ENCODE results near the gene ACTR3. TPM values are rescaled to one million over a fixed set of nuclear protein-coding genes. Genes with fewer than 3 reads are reported as not detected.

Gene ACTR3
- total and polyA plus RNA-seq, 8 donors = 41.6 to 189 (median 97.5) TPM

DNA sequence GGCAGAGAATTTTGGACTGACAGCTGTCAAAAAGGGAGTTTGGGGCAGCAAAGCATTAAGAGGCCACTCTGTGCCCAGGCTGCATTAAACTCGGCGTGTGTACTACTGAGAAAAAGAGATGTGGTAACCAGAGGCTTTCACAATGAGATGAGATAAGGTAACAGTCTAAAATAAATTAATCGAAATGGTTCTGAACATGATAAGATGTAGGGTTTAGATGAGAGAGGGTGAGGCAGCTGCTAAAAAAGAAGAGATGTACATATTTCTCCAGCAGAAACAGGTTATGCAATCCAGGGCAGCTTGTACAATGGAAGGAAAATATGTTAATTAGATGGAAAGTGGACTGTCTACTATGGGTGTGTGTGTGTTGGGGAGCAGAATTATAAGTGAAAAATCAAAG lies 39.2 kb upstream of the ACTR3 start:
- intact Hi-C loops (cut with DNase I; ENCODE audit: low total_unique reads) = no loop called here
- Histone ChIP-seq H3K27me3 (no peaks in the 10 kb centered on the region), H3K36me3 (no peaks in the 10 kb centered on the region), H3K27ac (peak overlapping the region in 1 of 5 donors; percentile 31), H3K9me3 (no peaks in the 10 kb centered on the region), H3K4me1 (peaks cover 0 to 3% (median 0%) of the 10 kb centered on the region in 4 donors), H3K4me3 (no peak overlapping the region)
- TF ChIP-seq POLR2A (IDR thresholded peaks at IDR 0.05) (no peak), POLR2AphosphoS5 (IDR thresholded peaks at IDR 0.05) (no peak), EP300 (IDR thresholded peaks at IDR 0.05) (no peak)
- TF ChIP-seq, protein P1, sequence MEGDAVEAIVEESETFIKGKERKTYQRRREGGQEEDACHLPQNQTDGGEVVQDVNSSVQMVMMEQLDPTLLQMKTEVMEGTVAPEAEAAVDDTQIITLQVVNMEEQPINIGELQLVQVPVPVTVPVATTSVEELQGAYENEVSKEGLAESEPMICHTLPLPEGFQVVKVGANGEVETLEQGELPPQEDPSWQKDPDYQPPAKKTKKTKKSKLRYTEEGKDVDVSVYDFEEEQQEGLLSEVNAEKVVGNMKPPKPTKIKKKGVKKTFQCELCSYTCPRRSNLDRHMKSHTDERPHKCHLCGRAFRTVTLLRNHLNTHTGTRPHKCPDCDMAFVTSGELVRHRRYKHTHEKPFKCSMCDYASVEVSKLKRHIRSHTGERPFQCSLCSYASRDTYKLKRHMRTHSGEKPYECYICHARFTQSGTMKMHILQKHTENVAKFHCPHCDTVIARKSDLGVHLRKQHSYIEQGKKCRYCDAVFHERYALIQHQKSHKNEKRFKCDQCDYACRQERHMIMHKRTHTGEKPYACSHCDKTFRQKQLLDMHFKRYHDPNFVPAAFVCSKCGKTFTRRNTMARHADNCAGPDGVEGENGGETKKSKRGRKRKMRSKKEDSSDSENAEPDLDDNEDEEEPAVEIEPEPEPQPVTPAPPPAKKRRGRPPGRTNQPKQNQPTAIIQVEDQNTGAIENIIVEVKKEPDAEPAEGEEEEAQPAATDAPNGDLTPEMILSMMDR (IDR thresholded peaks at IDR 0.05) = no peak
- WGBS, 5 donors = 29 to 58% (median 44%) methylated on average over 3 of the region's 3 CpGs
- DNase-seq = no peak

DNA sequence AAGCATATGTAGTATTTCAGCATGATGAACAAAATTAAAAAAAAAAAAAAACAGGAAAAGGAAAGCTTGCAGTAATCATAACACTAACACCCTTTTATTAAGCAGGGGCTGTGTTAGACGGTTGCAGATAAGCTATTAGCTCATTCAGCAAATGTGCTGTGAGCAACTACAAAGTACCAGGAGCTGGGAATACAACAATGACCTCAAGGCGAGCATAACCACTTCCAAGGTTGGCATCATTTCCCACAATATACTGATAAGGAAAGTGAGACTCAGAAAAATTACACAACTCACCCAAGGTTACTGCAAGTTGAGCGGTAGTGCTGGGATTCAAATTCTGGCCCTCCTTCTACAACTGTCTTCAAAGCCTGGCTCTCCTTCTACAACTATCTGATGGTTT lies 38.2 kb upstream of the ACTR3 start:
- peaks cover 0 to 3% (median 0%) of the 10 kb centered on the region in 4 donors for H3K4me1 ChIP-seq
- peak in 2 of 3 donors; percentile 21 to 50 for TF ChIP-seq POLR2AphosphoS5 (IDR thresholded peaks at IDR 0.05)
- TF ChIP-seq, protein P1 (IDR thresholded peaks at IDR 0.05) = no peak
- 24 to 45% (median 30%) methylated on average over 3 of the region's 3 CpGs for whole genome bisulfite sequencing, 5 donors
- H3K36me3 ChIP-seq = no peaks in the 10 kb centered on the region
- no peak overlapping the region for H3K4me3 ChIP-seq
- H3K27me3 ChIP-seq = no peaks in the 10 kb centered on the region
- H3K9me3 ChIP-seq = no peaks in the 10 kb centered on the region
- peak in 1 of 2 donors; percentile 58 for DNase-seq
- intact Hi-C loops (cut with DNase I; ENCODE audit: low total_unique reads) = no loop called here
- H3K27ac ChIP-seq = peak overlapping the region in 1 of 5 donors; percentile 35

DNA sequence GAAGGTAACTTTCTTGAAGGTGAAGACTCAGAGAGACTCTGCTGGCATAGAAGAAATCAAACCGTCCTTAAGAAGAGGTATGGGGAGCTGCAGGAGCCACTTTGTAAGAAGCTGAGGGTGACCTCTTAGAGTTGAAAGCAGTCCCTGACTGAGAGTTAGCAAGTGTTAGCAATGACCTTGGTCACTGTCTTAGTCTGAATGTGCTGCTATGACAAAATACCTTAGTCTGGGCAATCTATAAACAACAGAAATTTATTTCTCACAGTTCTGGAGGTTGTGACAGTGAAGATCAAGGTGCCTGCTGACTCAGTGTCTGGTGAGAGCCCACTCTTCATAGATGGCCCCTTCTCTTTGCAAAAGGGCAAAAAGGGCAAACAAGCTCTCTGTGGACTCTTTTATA lies 35.7 kb upstream of the ACTR3 start:
- no peak for TF ChIP-seq POLR2AphosphoS5 (IDR thresholded peaks at IDR 0.05)
- TF ChIP-seq, protein P1 (IDR thresholded peaks at IDR 0.05) = no peak
- no peak for TF ChIP-seq EP300 (IDR thresholded peaks at IDR 0.05)
- TF ChIP-seq POLR2A (IDR thresholded peaks at IDR 0.05) = no peak
- no peak overlapping the region for H3K27ac ChIP-seq

DNA sequence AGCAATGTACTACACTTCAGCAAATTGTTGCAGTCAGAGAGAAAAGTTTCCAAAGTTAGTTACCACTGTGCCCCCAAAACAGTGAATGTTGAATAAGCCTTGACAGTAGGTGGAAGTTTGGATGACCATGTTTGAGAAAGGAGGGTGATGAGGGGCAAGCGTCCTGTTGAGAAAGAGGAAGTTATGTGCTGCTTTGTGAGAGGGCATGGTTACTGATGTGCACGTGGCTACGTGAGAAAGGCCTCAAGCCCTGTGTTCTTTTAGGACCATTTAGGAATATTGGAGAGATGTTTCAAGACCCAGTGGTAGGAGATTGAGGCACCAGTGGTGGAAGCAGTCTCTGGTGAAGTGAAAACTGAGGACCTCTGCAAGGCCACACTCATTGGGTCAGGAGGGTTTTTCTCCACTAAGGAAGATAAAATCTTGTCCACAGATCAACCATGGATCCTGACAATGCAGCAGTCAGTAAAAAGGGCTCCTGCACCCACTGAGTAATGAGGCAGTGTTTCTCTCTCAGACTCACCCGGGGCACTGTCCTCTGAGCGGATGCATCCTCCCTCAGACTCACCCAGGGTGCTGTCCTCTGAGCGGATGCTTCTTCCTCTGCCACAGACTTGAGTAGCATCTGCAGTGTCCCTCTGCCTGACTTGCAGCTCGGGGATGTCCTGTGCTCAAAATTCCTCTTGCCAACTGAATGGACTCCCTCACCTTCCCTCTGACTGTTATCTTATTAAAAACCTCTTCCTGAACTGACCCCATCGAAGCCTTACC lies 34.7 kb upstream of the ACTR3 start:
- WGBS, 5 donors = 78 to 90% (median 86%) methylated on average over 8 of the region's 8 CpGs
- no peak for DNase-seq
- TF ChIP-seq EP300 (IDR thresholded peaks at IDR 0.05) = no peak
- no peak for TF ChIP-seq POLR2AphosphoS5 (IDR thresholded peaks at IDR 0.05)
- TF ChIP-seq, protein P1 (IDR thresholded peaks at IDR 0.05) = no peak
- TF ChIP-seq POLR2A (IDR thresholded peaks at IDR 0.05) = no peak
- H3K4me1 ChIP-seq = peaks cover 0 to 3% (median 0%) of the 10 kb centered on the region in 4 donors
- H3K36me3 ChIP-seq = no peaks in the 10 kb centered on the region
- no peaks in the 10 kb centered on the region for H3K9me3 ChIP-seq
- no peak overlapping the region for H3K27ac ChIP-seq
- H3K4me3 ChIP-seq = no peak overlapping the region
- intact Hi-C loops (cut with DNase I; ENCODE audit: low total_unique reads) = no loop called here
- H3K27me3 ChIP-seq = no peaks in the 10 kb centered on the region

More for the DNA sequence above, 35.7 kb upstream of the ACTR3 start:
- intact Hi-C loops (cut with DNase I; ENCODE audit: low total_unique reads) = no loop called here
- peaks cover 0 to 3% (median 0%) of the 10 kb centered on the region in 4 donors for H3K4me1 ChIP-seq
- H3K9me3 ChIP-seq = no peaks in the 10 kb centered on the region
- no peak for DNase-seq
- whole genome bisulfite sequencing, 5 donors = 94 to 100% (median 98%) methylated on average over 1 of the region's 1 CpG
- no peak overlapping the region for H3K4me3 ChIP-seq
- no peaks in the 10 kb centered on the region for H3K36me3 ChIP-seq
- no peaks in the 10 kb centered on the region for H3K27me3 ChIP-seq
